GM12872 (cell line): Measurements from ENCODE around the gene DNAJC19.

ENCODE experiments used
- CTCF ChIP-seq: IDR thresholded peaks from 3 replicates; pipeline ENCODE4 v1.5.1; 2011; ENCODE audit warnings: low read depth, mild to moderate bottlenecking, low read length, moderate library complexity; ENCODE audit not compliant: insufficient read depth

Gene DNAJC19

GRCh38 chr3:180989291-180990163, at the start of gene DNAJC19:
Gene DNAJC19 (minus strand): TSS chr3:180989736. CDS start chr3:180989602, 134 bp downstream.
- no peak for TF ChIP-seq CTCF

DNA sequence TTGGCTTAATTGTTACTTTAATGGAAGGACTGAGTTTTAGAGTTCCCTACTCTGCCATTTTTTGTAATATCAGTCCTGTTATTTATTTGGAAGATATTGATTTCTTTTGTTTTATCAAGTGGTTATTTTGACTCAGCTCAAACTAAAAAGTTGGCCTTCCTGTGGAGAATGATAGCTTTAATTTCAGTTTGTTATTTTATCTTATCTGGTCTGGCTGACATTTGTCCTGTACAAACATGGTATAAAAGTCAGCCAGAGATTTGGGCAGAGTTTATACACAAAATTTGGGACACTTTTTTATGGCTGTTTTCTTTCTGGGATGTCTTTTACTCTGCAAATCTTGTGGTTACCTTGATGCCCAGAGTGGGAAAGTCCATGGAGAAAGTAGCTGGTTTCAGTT, 41.4 kb upstream of the DNAJC19 start:
- TF ChIP-seq CTCF: no peak

GRCh38 chr3:181025204-181025603, 35.7 kb upstream of the DNAJC19 start:
- no peak for TF ChIP-seq CTCF

DNA sequence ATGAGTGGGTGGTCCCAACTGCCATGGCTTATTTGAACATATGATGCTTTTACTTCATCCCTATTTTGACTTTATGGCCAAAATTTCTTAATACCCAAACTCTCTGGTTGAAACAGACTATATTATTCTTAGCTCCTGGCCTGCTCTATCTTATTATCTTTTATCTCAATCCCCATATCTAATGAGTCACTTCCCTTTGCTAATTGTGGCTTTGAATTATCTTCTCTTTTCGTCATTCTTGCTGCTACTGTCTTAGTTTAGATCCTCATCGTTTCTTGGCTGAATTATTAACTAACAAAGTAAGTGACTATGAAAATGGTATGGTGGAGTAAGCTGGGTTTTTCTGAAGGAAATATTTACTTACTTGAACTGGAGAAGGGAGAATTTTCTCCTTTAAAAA, 28.2 kb upstream of the DNAJC19 start:
- TF ChIP-seq CTCF: no peak

GRCh38 chr3:181009225-181009624, 19.7 kb upstream of the DNAJC19 start:
- no peak for TF ChIP-seq CTCF

DNA sequence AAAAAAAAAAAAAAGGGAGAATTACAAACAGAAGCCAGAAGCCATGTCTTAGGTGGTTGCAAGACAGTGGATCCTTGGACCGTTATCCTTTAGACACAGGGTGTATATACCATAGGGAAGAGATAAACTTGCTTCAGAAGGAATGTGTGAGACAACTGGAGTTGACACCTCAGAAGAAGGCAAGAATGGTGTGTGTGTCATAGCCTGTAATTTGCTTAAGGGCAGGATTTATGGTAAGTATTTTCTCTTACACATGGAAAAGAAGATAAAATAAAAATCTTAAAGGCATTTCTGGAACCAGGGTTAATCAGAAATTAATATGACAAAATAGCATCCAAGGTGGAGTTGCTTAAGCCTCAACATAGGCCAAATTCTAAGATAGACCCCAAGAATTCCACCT, 19.3 kb upstream of the DNAJC19 start:
- TF ChIP-seq CTCF: no peak

DNA sequence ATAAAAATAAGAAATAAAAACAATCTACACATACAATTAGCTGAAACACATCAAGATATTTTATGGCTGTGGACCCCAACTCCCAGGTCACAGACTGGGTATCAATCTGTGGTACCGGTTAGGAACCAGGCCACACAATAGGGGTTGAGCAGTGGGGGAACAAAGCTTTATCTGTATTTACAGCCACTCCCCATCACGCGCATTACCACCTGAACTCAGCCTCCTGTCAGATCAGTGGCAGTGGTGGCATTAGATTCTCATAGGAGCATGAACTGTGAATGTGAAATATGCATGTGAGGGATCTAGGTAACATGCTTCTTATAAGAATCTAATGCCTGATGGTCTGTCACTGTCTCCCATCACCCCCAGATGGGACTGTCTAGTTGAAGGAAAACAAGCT, 17.7 kb upstream of the DNAJC19 start:
- TF ChIP-seq CTCF: no peak
